A549 treated with DMSO at 1 μM for 4 hours (cell line): ENCODE results near the gene DNMT3L. TPM values are rescaled to one million over a fixed set of nuclear protein-coding genes. Genes with fewer than 3 reads are reported as not detected.

Experiments
- total RNA-seq: library from RNA; stranded (reverse); fragments of 200-300 nt; extraction: Qiagen RNA extraction; gene quantifications from 5 replicates; pipeline ENCODE4 v1.2.3, GENCODE V29; 2022; ENCODE audit warnings: low read depth

The DNMT3L gene
- total RNA-seq = not detected in 5 replicates

DNA sequence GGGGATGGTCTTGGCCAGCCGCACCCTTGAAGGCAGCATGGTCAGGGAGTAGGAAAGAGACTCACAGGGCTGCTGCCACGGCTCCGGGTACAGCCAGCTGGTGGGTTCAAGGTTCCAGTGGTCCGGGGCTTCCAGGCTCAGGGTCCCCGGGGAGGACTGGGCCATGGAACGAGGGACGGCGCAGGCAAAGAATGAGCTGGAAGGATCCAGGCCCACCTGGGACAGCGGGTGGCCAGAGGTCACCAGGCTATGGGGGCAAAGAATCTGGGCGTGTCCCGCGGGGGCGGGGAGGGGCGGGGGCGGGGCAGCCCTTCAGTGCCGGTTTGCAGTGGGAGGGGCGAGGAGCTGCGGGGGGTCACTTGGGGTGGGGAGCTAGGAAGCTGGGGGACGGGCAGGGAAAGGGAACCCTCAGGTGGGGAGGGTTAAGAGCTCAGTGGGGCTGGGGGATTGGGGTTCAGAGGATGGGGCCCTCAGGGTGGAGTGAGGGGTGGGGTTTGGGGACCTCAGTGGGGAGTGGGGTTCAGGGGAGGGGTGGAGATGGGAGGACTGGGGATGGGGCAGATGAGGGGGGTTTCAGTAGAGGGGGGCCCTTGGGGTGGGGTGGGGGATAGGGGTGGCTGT is at the start of gene DNMT3L:
Gene DNMT3L (minus strand): TSS at position 223 of the 621 bp plus-strand sequence. CDS start 638 bp downstream, outside the sequence.

DNA sequence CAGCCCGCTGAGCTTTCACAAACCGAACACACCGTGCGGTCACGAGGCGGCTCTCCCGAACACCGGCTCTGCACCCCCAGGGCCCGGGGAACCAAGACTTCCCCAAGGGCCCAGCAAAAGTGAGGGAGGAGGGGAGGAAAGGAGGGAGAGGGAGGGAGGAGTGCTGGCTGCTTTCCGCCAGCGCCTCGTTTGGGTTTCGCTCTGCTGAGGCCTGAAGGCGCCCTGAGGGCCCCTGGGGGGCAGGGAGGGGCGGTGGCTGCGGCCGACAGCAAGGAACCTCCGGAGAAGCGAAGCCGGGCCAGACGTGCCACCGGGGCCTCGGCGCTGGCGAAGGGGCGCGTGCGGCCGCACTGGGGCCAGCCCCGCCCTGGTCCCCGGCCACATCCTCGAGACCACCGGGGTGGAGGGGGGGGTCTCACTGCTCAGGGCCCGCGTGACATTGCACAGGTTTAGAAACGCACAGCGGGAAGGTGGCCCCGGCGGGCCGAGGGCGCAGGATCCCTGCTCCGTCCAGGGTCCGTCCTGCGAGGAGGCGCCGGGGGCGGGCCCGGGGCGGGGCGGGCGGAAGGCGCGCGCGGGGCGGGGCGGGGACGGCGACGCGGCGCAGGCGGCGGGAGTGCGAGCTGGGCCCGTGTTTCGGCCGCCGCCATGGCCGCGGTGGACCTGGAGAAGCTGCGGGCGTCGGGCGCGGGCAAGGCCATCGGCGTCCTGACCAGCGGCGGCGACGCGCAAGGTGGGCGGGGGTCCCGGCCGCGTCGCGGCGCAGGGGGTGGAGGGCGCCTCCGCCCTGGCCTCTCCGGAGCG is 38.0 kb upstream of the DNMT3L start, which contains the start of gene PFKL:
Gene PFKL (plus strand): TSS at position 596 of the 804 bp plus-strand sequence. CDS start 53 bp downstream, at position 649.

DNA sequence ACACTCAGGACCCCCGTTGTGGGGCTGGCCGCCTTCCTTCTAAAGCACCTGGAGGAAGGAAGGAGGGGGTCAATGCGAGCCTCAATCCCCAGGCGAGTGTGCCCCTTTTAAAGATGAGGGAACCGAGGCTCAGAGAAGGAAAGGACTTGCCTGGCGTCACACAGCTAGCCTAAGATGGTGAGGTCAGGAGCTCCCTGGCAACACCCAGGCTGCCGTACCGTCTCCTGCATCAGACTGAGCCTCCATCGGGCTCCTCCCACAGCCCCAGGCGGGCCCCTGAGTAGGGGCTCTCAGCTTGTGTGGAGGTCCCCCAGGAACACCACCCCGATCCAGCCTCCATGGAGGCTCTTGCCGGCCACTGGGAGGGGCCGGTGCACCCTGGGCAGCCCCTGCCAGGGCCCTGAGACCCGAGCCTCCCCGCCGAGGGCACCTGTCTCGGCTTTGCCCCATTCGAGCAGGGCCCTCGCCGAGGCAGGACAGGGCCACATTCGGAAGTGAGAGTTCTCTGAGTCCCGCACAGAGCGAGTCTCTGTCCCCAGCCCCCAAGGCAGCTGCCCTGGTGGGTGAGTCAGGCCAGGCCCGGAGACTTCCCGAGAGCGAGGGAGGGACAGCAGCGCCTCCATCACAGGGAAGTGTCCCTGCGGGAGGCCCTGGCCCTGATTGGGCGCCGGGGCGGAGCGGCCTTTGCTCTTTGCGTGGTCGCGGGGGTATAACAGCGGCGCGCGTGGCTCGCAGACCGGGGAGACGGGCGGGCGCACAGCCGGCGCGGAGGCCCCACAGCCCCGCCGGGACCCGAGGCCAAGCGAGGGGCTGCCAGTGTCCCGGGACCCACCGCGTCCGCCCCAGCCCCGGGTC is 23.7 kb upstream of the DNMT3L start, which contains the start of gene AIRE:
Gene AIRE (plus strand): TSS at position 739 of the 855 bp plus-strand sequence. CDS start 131 bp downstream, outside the sequence.

DNA sequence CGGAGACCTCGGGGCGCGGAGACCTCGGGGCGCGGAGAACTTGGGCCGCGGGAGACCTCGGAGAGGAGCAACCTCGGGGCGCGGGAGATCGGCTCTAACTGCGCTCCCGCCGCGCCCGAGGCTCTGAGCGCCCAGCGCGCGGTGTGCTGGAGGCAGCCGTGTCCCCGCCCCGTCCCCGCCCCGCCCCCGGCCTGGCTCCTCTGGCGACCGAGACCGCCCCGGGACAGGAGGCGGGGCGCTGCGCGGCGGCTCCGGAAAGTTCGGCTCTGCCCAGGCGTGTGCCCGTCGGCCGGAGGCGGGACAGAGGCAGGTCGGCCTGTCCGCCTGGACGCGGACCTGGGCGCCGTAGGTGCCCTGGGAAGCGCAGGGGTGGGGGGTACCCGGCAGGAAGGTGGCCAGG is 20.9 kb downstream of the DNMT3L start, which contains the start of gene ICOSLG:
Gene ICOSLG (minus strand): TSS at position 102 of the 400 bp plus-strand sequence. CDS start 126 bp downstream, outside the sequence.

Other genes with a start within 250 kb of the DNMT3L start
- 14.6 to 17.3 TPM (median 16.6 TPM) in 5 replicates for gene TRAPPC10, start 249.6 kb downstream of the DNMT3L start, total RNA-seq
- gene PWP2, start 154.5 kb downstream of the DNMT3L start, total RNA-seq = 1.2 to 5.3 TPM (median 2.8 TPM) in 5 replicates
- 2.5 to 4.6 TPM (median 4.1 TPM) in 5 replicates for gene GATD3, start 128.2 kb downstream of the DNMT3L start, total RNA-seq
- 2.4 to 2.8 TPM (median 2.6 TPM) in 5 replicates for gene ICOSLG, start 21.0 kb downstream of the DNMT3L start, total RNA-seq
- not detected in 5 replicates for gene AIRE, start 24.0 kb upstream of the DNMT3L start, total RNA-seq
- gene PFKL, start 38.2 kb upstream of the DNMT3L start, total RNA-seq = 42.1 to 52.3 TPM (median 44.3 TPM) in 5 replicates
- 7.0 to 8.7 TPM (median 7.8 TPM) in 5 replicates for gene CFAP410, start 77.5 kb upstream of the DNMT3L start, total RNA-seq
- gene TRPM2, start 91.7 kb upstream of the DNMT3L start, total RNA-seq = 5.9 to 12.8 TPM (median 9.0 TPM) in 5 replicates
- gene LRRC3, start 193.6 kb upstream of the DNMT3L start, total RNA-seq = 1.3 to 1.9 TPM (median 1.5 TPM) in 5 replicates